Measurements from ENCODE around the gene CBFB.

The CBFB gene

DNA sequence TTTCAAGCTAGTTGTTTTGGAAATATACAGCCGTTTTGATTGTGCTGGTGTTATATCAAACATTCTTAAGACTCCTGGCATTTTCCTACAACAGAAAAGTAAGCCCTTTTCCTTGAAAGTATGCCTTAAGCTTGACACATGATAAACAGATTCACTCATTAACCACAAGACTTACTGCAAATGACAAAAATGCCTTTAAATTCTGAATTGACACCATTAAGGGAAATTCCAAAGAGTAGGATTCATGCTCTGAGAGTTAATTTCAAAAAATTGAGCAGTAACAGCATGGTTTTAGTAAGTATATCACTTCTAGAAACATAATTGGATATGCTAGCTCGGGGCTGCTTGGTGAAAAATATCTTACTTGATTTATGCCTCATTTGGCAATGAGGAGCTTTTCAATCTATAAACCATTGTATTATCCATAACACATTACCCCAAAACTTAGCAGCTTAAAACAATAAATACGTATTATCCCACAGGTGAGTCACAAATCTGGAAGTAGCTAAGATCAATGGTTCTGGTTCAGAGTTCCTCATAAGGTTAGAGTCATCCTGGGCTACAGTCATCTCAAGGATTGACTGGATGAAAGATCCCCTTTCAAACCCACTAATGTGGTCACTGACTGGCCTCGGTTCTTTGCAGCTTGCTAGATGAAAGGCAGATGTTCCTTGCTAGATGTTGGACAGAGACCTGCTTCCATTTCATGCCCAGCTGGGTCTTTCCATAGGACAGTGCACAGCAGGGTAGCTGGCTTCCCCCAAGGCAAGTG lies 72.5 kb downstream of the CBFB start:
- DNase-seq (ENCODE audit: low read depth): no peak
- H3K4me1 ChIP-seq (ENCODE audit: control insufficient read depth, insufficient read depth, low read length): peaks cover 26% of the 10 kb centered on the region
- H3K36me3 ChIP-seq (ENCODE audit: control insufficient read depth, insufficient read depth, low read length, severe bottlenecking): peaks cover 14% of the 10 kb centered on the region

DNA sequence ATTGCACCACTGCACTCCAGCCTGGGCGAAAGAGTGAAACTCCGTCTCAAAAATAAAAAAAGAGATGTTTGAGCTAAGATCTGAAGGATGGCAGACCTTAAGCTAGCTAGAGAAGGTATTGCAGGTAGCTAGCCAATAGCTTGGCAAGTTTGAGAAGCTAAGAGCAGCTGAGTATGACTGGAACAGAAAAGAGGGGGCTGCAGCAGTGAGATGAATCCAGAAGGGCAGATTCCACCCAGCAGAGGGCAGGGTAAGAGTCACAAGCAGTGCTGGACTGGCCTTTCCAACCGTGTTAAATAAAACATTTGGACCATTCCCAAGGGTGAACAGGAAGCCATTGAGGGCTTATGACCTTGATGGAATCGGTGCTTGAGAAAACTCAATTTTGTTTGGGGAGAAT lies 75.1 kb downstream of the CBFB start:
- Histone ChIP-seq H3K4me1 (ENCODE audit: control insufficient read depth, insufficient read depth, low read length) (peaks cover 30% of the 10 kb centered on the region), H3K36me3 (ENCODE audit: control insufficient read depth, insufficient read depth, low read length, severe bottlenecking) (peaks cover 7% of the 10 kb centered on the region), H3K4me3 (ENCODE audit: low read length) (no peak overlapping the region), H3K9ac (ENCODE audit: low read length) (no peak overlapping the region), H3K9me3 (ENCODE audit: control insufficient read depth, low read length) (no peaks in the 10 kb centered on the region), H3K27me3 (replicated peaks; ENCODE audit: control insufficient read depth, insufficient read depth, low read length) (no peaks in the 10 kb centered on the region)
- DNase-seq (ENCODE audit: low read depth): peak; percentile 42

More for the DNA sequence above, 72.5 kb downstream of the CBFB start:
- H3K4me3 ChIP-seq (ENCODE audit: low read length): no peak overlapping the region
- no peaks in the 10 kb centered on the region for H3K9me3 ChIP-seq (ENCODE audit: control insufficient read depth, low read length)
- no peak overlapping the region for H3K9ac ChIP-seq (ENCODE audit: low read length)
- H3K27me3 ChIP-seq (replicated peaks; ENCODE audit: control insufficient read depth, insufficient read depth, low read length): no peaks in the 10 kb centered on the region

DNA sequence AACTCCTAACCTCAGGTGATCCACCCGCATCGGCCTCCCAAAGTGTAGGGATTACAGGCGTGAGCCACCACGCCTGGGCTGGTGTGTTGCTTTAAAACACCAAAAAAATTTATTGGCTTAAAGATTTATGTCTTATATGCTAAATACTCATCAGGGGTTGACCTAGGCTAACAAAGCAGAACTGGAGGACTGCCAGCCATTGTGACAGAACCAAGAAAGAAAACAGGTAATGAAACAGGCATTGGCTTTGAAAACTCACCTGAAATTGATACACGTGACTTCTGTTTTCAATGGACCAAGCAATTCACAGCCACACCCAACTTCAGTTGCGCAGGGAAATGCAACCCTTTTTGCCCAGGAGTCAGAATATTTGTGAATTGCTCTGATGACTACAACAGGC lies 75.9 kb downstream of the CBFB start:
- peaks cover under 1% of the 10 kb centered on the region for H3K36me3 ChIP-seq (ENCODE audit: control insufficient read depth, insufficient read depth, low read length, severe bottlenecking)
- H3K4me1 ChIP-seq (ENCODE audit: control insufficient read depth, insufficient read depth, low read length): peaks cover 35% of the 10 kb centered on the region
- peak overlapping the region; percentile 10 for H3K9ac ChIP-seq (ENCODE audit: low read length)
- no peak for DNase-seq (ENCODE audit: low read depth)
- no peak overlapping the region for H3K4me3 ChIP-seq (ENCODE audit: low read length)
- H3K27me3 ChIP-seq (replicated peaks; ENCODE audit: control insufficient read depth, insufficient read depth, low read length): no peaks in the 10 kb centered on the region
- no peaks in the 10 kb centered on the region for H3K9me3 ChIP-seq (ENCODE audit: control insufficient read depth, low read length)

DNA sequence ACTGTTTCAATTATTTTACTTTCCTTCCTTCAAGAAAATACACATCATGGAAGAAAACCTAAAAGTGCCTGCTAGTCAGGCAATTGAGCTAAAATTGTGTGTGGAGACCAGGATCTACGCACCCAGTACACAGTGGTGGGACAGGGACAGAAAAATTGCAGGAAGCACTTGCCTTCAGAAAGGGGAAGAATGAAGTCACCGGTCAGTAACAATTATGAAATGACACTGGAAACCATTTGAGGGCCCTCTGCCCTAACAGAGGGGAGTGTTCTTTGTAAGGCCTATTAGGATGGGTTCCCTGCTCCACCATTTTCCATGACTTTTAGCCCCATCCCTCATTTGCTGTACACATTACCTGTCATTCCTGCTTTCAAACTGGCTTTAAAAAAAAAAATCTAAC lies 76.3 kb downstream of the CBFB start:
- Histone ChIP-seq H3K36me3 (ENCODE audit: control insufficient read depth, insufficient read depth, low read length, severe bottlenecking) (no peaks in the 10 kb centered on the region), H3K27me3 (replicated peaks; ENCODE audit: control insufficient read depth, insufficient read depth, low read length) (no peaks in the 10 kb centered on the region), H3K4me1 (ENCODE audit: control insufficient read depth, insufficient read depth, low read length) (peaks cover 37% of the 10 kb centered on the region), H3K9ac (ENCODE audit: low read length) (peak overlapping the region; percentile 10), H3K4me3 (ENCODE audit: low read length) (no peak overlapping the region), H3K9me3 (ENCODE audit: control insufficient read depth, low read length) (no peaks in the 10 kb centered on the region)
- no peak for DNase-seq (ENCODE audit: low read depth)

DNA sequence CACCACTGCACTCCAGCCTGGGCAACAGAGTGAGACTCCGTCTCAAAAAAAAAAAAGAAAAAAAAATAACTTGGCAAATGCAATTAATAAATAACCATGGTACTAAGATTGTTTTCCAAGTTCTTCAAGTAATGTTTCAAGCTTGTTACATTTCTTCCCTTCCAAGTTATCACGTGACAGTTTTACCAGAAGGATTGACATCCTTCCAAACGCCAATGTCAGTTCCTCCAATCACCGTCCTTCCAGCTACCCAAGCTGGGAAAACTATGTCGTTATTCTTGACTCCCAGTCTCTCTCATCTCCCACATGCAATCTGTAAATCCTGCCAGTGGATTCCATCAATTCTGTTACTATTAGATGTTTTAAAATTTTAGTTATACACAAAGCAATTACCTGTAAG lies 76.9 kb downstream of the CBFB start:
- peaks cover 36% of the 10 kb centered on the region for H3K4me1 ChIP-seq (ENCODE audit: control insufficient read depth, insufficient read depth, low read length)
- DNase-seq (ENCODE audit: low read depth): no peak
- H3K27me3 ChIP-seq (replicated peaks; ENCODE audit: control insufficient read depth, insufficient read depth, low read length): no peaks in the 10 kb centered on the region
- no peaks in the 10 kb centered on the region for H3K36me3 ChIP-seq (ENCODE audit: control insufficient read depth, insufficient read depth, low read length, severe bottlenecking)
- peak overlapping the region; percentile 47 for H3K9ac ChIP-seq (ENCODE audit: low read length)
- no peaks in the 10 kb centered on the region for H3K9me3 ChIP-seq (ENCODE audit: control insufficient read depth, low read length)
- no peak overlapping the region for H3K4me3 ChIP-seq (ENCODE audit: low read length)

DNA sequence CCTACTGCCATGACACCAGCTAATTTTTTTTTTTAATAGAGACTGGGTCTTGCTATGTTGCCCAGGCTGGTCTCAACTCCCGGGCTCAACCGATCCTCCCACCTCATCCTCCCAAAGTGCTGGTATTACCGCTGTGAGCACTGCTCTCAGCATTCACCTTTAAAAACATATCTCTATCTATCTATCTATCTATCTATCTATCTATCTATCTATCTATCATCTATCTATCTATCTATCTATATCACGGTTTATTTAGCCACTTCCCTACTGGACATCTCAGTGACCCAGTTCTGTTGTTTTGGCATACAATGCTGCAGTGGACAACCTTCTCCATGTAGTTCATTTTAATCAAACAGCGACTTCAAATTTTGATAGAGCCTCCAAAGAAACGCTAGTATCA lies 79.5 kb downstream of the CBFB start:
- no peak overlapping the region for H3K9ac ChIP-seq (ENCODE audit: low read length)
- no peak overlapping the region for H3K4me3 ChIP-seq (ENCODE audit: low read length)
- no peaks in the 10 kb centered on the region for H3K36me3 ChIP-seq (ENCODE audit: control insufficient read depth, insufficient read depth, low read length, severe bottlenecking)
- H3K4me1 ChIP-seq (ENCODE audit: control insufficient read depth, insufficient read depth, low read length): peaks cover 35% of the 10 kb centered on the region
- DNase-seq (ENCODE audit: low read depth): no peak
- no peaks in the 10 kb centered on the region for H3K9me3 ChIP-seq (ENCODE audit: control insufficient read depth, low read length)
- H3K27me3 ChIP-seq (replicated peaks; ENCODE audit: control insufficient read depth, insufficient read depth, low read length): no peaks in the 10 kb centered on the region

DNA sequence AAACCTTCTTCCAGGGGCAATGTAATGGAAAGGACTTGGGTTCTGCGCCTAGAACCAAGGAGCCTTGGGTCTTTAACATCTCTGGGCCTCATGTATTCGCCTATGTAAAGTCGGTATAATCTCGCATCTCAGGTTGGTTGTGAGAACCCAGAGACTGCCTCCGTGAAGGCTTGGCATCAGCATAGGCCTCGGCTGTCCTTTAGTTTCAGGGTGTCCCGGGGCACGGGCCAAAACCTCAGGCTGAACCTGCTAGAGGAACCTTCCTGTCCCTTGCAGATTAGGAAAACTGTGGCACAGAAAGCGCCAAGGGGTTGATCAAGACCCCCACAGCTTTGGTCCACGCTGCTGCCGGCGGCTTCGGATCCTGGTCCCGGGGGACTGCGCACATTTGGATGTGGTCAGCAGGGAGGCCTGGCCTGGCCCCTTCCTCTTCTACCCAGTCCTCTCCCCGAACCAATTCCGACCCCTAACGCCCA lies 80.0 kb downstream of the CBFB start:
- peak overlapping the region; percentile 98 for H3K4me3 ChIP-seq (ENCODE audit: low read length)
- DNase-seq (ENCODE audit: low read depth): no peak
- H3K4me1 ChIP-seq (ENCODE audit: control insufficient read depth, insufficient read depth, low read length): peaks cover 35% of the 10 kb centered on the region
- H3K9me3 ChIP-seq (ENCODE audit: control insufficient read depth, low read length): no peaks in the 10 kb centered on the region
- no peaks in the 10 kb centered on the region for H3K27me3 ChIP-seq (replicated peaks; ENCODE audit: control insufficient read depth, insufficient read depth, low read length)
- no peaks in the 10 kb centered on the region for H3K36me3 ChIP-seq (ENCODE audit: control insufficient read depth, insufficient read depth, low read length, severe bottlenecking)
- H3K9ac ChIP-seq (ENCODE audit: low read length): peak overlapping the region; percentile 85

DNA sequence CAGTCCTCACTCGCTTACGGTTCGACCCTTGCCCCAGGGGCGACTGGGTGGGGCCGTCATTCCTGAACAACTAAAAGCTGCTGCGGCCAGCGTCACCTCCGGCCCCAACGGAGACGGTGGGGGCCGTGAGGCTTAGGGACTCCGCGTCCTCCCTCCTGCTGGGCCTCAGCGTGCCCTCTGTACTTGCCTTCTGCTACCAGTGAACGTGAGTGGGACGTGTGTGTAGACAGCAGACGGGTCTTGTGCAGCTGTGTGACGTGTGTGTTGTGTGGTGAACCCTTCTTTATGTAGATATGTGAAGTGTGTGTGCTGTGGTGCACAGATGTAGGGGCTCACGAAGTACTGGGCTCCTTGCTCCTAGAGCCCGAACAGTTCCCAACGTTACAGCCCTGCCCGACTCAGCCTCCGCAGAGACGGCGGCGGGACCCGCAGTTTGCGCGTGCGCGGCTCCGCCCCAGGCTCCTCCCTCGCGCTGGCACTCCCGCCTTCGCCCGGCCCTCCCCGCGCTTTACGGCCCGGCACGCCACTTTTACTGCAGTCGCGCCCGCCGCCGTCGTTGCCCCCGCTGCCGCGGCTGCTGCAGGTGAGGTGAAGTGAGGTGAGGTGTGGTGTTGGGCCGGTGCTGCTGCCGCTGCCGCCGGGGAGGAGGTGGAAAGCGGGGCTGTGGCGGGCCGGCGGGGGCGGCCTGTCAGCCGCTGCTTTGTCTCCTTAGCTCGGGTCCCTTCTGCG lies 80.6 kb downstream of the CBFB start, which contains the start of gene PHAF1:
Gene PHAF1 (plus strand): TSS at position 535 of the 729 bp plus-strand sequence. CDS start 235 bp downstream, outside the sequence.
- H3K9ac ChIP-seq (ENCODE audit: low read length): peak within 1 kb of the TSS; percentile 85

DNA sequence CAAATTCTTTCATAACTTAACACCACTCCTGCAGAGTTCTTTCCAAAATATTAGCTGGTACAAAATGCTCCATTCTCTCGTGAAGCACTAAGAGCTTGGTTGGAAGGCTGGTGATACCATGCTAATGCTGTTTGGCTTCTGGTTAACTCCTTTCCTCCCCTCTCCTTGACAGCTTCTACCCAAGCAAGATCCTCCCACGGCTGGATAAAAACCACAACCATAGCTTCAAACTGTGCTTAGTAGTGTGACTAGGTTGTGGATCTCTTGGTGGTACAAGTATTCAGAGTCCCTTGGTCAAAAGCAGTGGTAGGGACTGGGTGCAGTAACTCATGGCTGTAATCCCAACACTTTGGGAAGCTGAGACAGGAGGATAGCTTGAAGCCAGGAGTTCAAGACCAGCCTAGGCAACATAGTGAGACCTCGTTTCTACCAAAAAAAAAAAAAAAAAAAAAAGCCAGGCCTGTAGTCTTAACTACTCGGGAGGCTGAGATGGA lies 83.0 kb downstream of the CBFB start:
- Histone ChIP-seq H3K4me1 (ENCODE audit: control insufficient read depth, insufficient read depth, low read length) (peaks cover 19% of the 10 kb centered on the region), H3K4me3 (ENCODE audit: low read length) (no peak overlapping the region), H3K9ac (ENCODE audit: low read length) (no peak overlapping the region), H3K27me3 (replicated peaks; ENCODE audit: control insufficient read depth, insufficient read depth, low read length) (no peaks in the 10 kb centered on the region), H3K36me3 (ENCODE audit: control insufficient read depth, insufficient read depth, low read length, severe bottlenecking) (no peaks in the 10 kb centered on the region), H3K9me3 (ENCODE audit: control insufficient read depth, low read length) (no peaks in the 10 kb centered on the region)
- no peak for DNase-seq (ENCODE audit: low read depth)

More for the DNA sequence above, 80.6 kb downstream of the CBFB start, which contains the start of gene PHAF1:
- H3K4me1 ChIP-seq (ENCODE audit: control insufficient read depth, insufficient read depth, low read length): peaks cover 35% of the 10 kb centered on the region
- DNase-seq (ENCODE audit: low read depth): peak; percentile 95
- no peaks in the 10 kb centered on the region for H3K27me3 ChIP-seq (replicated peaks; ENCODE audit: control insufficient read depth, insufficient read depth, low read length)
- H3K36me3 ChIP-seq (ENCODE audit: control insufficient read depth, insufficient read depth, low read length, severe bottlenecking): no peaks in the 10 kb centered on the region
- H3K9me3 ChIP-seq (ENCODE audit: control insufficient read depth, low read length): no peaks in the 10 kb centered on the region
- peak within 1 kb of the TSS; percentile 98 for H3K4me3 ChIP-seq (ENCODE audit: low read length)

DNA sequence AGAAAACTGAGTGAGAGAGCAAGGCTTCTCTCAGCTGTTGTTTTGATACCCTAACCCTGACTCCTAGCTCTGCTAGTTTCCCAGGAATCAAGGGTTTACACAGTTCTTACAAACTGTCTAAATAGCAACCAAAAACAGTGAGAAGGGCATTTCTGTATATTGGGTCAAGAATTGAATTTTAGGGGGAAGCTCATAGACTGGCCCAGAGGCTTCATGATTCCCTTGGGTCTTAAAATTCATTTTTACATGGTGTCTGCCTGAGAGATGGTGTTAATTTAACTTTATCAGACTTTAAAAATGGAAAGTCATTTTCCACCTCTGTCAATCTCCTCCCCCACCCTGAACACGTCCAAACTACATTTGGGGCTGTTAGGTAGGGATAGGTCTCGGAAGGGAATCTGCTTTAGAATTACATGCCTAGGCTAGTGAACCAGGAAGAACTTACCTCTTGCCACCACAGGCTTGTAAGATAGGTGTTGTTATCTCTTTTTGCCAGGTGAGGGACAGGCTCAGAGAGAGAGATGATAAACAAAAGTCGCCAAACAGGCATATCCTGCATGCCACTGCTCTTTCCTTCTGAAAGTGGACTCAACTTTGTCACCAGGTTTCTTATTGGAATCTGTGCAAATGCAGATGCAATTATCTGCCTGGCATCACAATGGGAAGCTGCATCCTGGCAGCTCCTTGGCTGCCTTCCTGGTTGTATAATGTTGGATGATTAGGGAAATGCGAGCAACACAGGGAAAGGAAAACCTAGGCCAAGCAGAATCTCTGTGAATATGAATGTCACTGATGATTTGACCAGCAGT lies 83.8 kb downstream of the CBFB start:
- DNase-seq (ENCODE audit: low read depth): no peak
- no peaks in the 10 kb centered on the region for H3K36me3 ChIP-seq (ENCODE audit: control insufficient read depth, insufficient read depth, low read length, severe bottlenecking)
- H3K4me1 ChIP-seq (ENCODE audit: control insufficient read depth, insufficient read depth, low read length): peaks cover 19% of the 10 kb centered on the region
- H3K9me3 ChIP-seq (ENCODE audit: control insufficient read depth, low read length): no peaks in the 10 kb centered on the region
- no peak overlapping the region for H3K9ac ChIP-seq (ENCODE audit: low read length)
- H3K4me3 ChIP-seq (ENCODE audit: low read length): no peak overlapping the region
- no peaks in the 10 kb centered on the region for H3K27me3 ChIP-seq (replicated peaks; ENCODE audit: control insufficient read depth, insufficient read depth, low read length)

DNA sequence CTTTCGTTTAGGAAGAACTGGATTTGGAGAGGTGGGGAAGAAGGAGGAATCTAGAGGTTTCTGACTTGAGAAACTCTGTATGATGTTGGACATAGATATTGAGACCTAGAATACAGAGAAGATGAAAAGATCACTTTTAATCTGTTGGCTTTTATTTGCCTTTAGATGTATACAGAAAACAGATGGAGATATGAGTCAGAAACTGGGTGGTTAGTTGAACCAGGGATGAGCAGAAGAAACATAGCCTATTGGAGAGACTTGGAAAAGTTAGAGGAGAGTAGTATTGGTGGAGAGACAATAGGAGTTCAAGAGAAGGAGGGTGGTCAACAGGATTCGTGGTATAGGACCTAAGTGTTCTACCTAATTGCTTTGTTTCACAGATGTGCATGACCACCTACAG lies 85.8 kb downstream of the CBFB start:
- no peak overlapping the region for H3K9ac ChIP-seq (ENCODE audit: low read length)
- peaks cover 12% of the 10 kb centered on the region for H3K4me1 ChIP-seq (ENCODE audit: control insufficient read depth, insufficient read depth, low read length)
- no peaks in the 10 kb centered on the region for H3K9me3 ChIP-seq (ENCODE audit: control insufficient read depth, low read length)
- H3K36me3 ChIP-seq (ENCODE audit: control insufficient read depth, insufficient read depth, low read length, severe bottlenecking): peaks cover under 1% of the 10 kb centered on the region
- no peaks in the 10 kb centered on the region for H3K27me3 ChIP-seq (replicated peaks; ENCODE audit: control insufficient read depth, insufficient read depth, low read length)
- no peak overlapping the region for H3K4me3 ChIP-seq (ENCODE audit: low read length)
- no peak for DNase-seq (ENCODE audit: low read depth)

Measured in adipocyte (in vitro differentiated cells).